NCI-H1930 (cell line): ENCODE measurements around the gene CYP4F22.
"Not testable (repeated sequence)": the region's sequence is repeated elsewhere in the genome, so short reads cannot be mapped to it uniquely, and the experiment has no call there.

Experiments used
- DNase-seq, 2 experiments: peaks; one replicate each; lab custom pipeline; 2025; lab: John Stamatoyannopoulos, UW

The CYP4F22 gene

GRCh38 chr19:15508035-15508710 lies at the start of gene CYP4F22:
CYP4F22 (plus strand) TSS chr19:15508525; CDS start chr19:15525337, 16,812 bp downstream.
- DNase-seq, result no peak

- no peak for DNase-seq
Observed at GRCh38 chr19:15461694-15462093, 46.6 kb upstream of the CYP4F22 start.

GRCh38 chr19:15463861-15464371 lies 44.4 kb upstream of the CYP4F22 start:
- no peak for DNase-seq

GRCh38 chr19:15464394-15465385 lies 43.6 kb upstream of the CYP4F22 start, which contains the start of gene RASAL3:
RASAL3 (minus strand) TSS chr19:15464544; CDS start chr19:15464358, 186 bp downstream.
- no peak for DNase-seq

- no peak for DNase-seq
Observed at GRCh38 chr19:15466851-15467733, 41.2 kb upstream of the CYP4F22 start.

GRCh38 chr19:15467734-15468214 lies 40.6 kb upstream of the CYP4F22 start:
- no peak for DNase-seq

- DNase-seq, result no peak
Observed at GRCh38 chr19:15468675-15469512, 39.4 kb upstream of the CYP4F22 start.

- no peak for DNase-seq
Observed at GRCh38 chr19:15469513-15470297, 38.6 kb upstream of the CYP4F22 start.

- DNase-seq, result no peak
Observed at GRCh38 chr19:15471639-15472101, 36.7 kb upstream of the CYP4F22 start.

- DNase-seq, result not testable (repeated sequence)
Observed at GRCh38 chr19:15473821-15474220, 34.5 kb upstream of the CYP4F22 start.

GRCh38 chr19:15475169-15475568 lies 33.2 kb upstream of the CYP4F22 start:
- no peak for DNase-seq

GRCh38 chr19:15475611-15476010 lies 32.7 kb upstream of the CYP4F22 start:
- no peak for DNase-seq

- DNase-seq, result no peak
Observed at GRCh38 chr19:15476325-15476724, 32.0 kb upstream of the CYP4F22 start.

GRCh38 chr19:15479391-15480345 lies 28.7 kb upstream of the CYP4F22 start, which contains the start of gene PGLYRP2:
PGLYRP2 (minus strand) TSS chr19:15479501; CDS start chr19:15479371, 130 bp downstream.
- DNase-seq, result no peak

GRCh38 chr19:15480996-15481395 lies 27.3 kb upstream of the CYP4F22 start:
- DNase-seq, result not testable (repeated sequence)

GRCh38 chr19:15485768-15486167 lies 22.6 kb upstream of the CYP4F22 start:
- not testable (repeated sequence) for DNase-seq

- no peak for DNase-seq
Observed at GRCh38 chr19:15487038-15487437, 21.3 kb upstream of the CYP4F22 start.
